ENCODE results near the gene SNAP29. TPM values are rescaled to one million over a fixed set of nuclear protein-coding genes. Genes with fewer than 3 reads are reported as not detected.
A peak's percentile ranks its signal among the peaks of the same experiment; 100 is the strongest.

Gene SNAP29
- total RNA-seq, 1 donor = 11.5 TPM

- Histone ChIP-seq H3K27me3 (ENCODE audit: insufficient read depth, low read length) (no peaks in the 10 kb centered on the region), H3K9me3 (ENCODE audit: low read depth, low read length) (no peaks in the 10 kb centered on the region), H3K4me1 (ENCODE audit: insufficient read depth, low read length) (peaks cover 23% of the 10 kb centered on the region), H3K4me3 (ENCODE audit: low read length) (no peak overlapping the region)
Measured at GRCh38 chr22:20852076-20852475, 6.7 kb upstream of the SNAP29 start.

GRCh38 chr22:20852503-20852902, 6.3 kb upstream of the SNAP29 start:
- Histone ChIP-seq H3K4me3 (ENCODE audit: low read length) (no peak overlapping the region), H3K27me3 (ENCODE audit: insufficient read depth, low read length) (no peaks in the 10 kb centered on the region), H3K4me1 (ENCODE audit: insufficient read depth, low read length) (peaks cover 27% of the 10 kb centered on the region), H3K9me3 (ENCODE audit: low read depth, low read length) (no peaks in the 10 kb centered on the region)

GRCh38 chr22:20853236-20853660, 5.6 kb upstream of the SNAP29 start:
- Histone ChIP-seq H3K4me3 (ENCODE audit: low read length) (no peak overlapping the region), H3K27me3 (ENCODE audit: insufficient read depth, low read length) (no peaks in the 10 kb centered on the region), H3K9me3 (ENCODE audit: low read depth, low read length) (no peaks in the 10 kb centered on the region), H3K4me1 (ENCODE audit: insufficient read depth, low read length) (peaks cover 33% of the 10 kb centered on the region)

- H3K4me1 ChIP-seq (ENCODE audit: insufficient read depth, low read length) = peaks cover 62% of the 10 kb centered on the region
- no peaks in the 10 kb centered on the region for H3K9me3 ChIP-seq (ENCODE audit: low read depth, low read length)
- no peak overlapping the region for H3K4me3 ChIP-seq (ENCODE audit: low read length)
- no peaks in the 10 kb centered on the region for H3K27me3 ChIP-seq (ENCODE audit: insufficient read depth, low read length)
Measured at GRCh38 chr22:20857247-20857643, 1.6 kb upstream of the SNAP29 start.

GRCh38 chr22:20857838-20858614, 781 bp upstream of the SNAP29 start:
- Histone ChIP-seq H3K27me3 (ENCODE audit: insufficient read depth, low read length) (no peaks in the 10 kb centered on the region), H3K4me3 (ENCODE audit: low read length) (peak overlapping the region; percentile 79), H3K4me1 (ENCODE audit: insufficient read depth, low read length) (peaks cover 70% of the 10 kb centered on the region), H3K9me3 (ENCODE audit: low read depth, low read length) (no peaks in the 10 kb centered on the region)

GRCh38 chr22:20859615-20860014, 808 bp downstream of the SNAP29 start:
- peaks cover 73% of the 10 kb centered on the region for H3K4me1 ChIP-seq (ENCODE audit: insufficient read depth, low read length)
- no peaks in the 10 kb centered on the region for H3K27me3 ChIP-seq (ENCODE audit: insufficient read depth, low read length)
- no peaks in the 10 kb centered on the region for H3K9me3 ChIP-seq (ENCODE audit: low read depth, low read length)
- H3K4me3 ChIP-seq (ENCODE audit: low read length) = peak overlapping the region; percentile 79

- Histone ChIP-seq H3K4me3 (ENCODE audit: low read length) (no peak overlapping the region), H3K4me1 (ENCODE audit: insufficient read depth, low read length) (peaks cover 67% of the 10 kb centered on the region), H3K9me3 (ENCODE audit: low read depth, low read length) (no peaks in the 10 kb centered on the region), H3K27me3 (ENCODE audit: insufficient read depth, low read length) (no peaks in the 10 kb centered on the region)
Measured at GRCh38 chr22:20862540-20862939, 3.7 kb downstream of the SNAP29 start.

GRCh38 chr22:20863366-20863765, 4.6 kb downstream of the SNAP29 start:
- H3K27me3 ChIP-seq (ENCODE audit: insufficient read depth, low read length) = no peaks in the 10 kb centered on the region
- H3K4me1 ChIP-seq (ENCODE audit: insufficient read depth, low read length) = peaks cover 68% of the 10 kb centered on the region
- no peaks in the 10 kb centered on the region for H3K9me3 ChIP-seq (ENCODE audit: low read depth, low read length)
- H3K4me3 ChIP-seq (ENCODE audit: low read length) = no peak overlapping the region

GRCh38 chr22:20864186-20864908, 5.5 kb downstream of the SNAP29 start:
- H3K9me3 ChIP-seq (ENCODE audit: low read depth, low read length) = no peaks in the 10 kb centered on the region
- H3K4me3 ChIP-seq (ENCODE audit: low read length) = no peak overlapping the region
- peaks cover 65% of the 10 kb centered on the region for H3K4me1 ChIP-seq (ENCODE audit: insufficient read depth, low read length)
- no peaks in the 10 kb centered on the region for H3K27me3 ChIP-seq (ENCODE audit: insufficient read depth, low read length)

GRCh38 chr22:20865331-20865730, 6.5 kb downstream of the SNAP29 start:
- Histone ChIP-seq H3K27me3 (ENCODE audit: insufficient read depth, low read length) (no peaks in the 10 kb centered on the region), H3K4me1 (ENCODE audit: insufficient read depth, low read length) (peaks cover 55% of the 10 kb centered on the region), H3K4me3 (ENCODE audit: low read length) (no peak overlapping the region), H3K9me3 (ENCODE audit: low read depth, low read length) (no peaks in the 10 kb centered on the region)

- no peaks in the 10 kb centered on the region for H3K9me3 ChIP-seq (ENCODE audit: low read depth, low read length)
- no peaks in the 10 kb centered on the region for H3K27me3 ChIP-seq (ENCODE audit: insufficient read depth, low read length)
- H3K4me1 ChIP-seq (ENCODE audit: insufficient read depth, low read length) = peaks cover 49% of the 10 kb centered on the region
- H3K4me3 ChIP-seq (ENCODE audit: low read length) = no peak overlapping the region
Measured at GRCh38 chr22:20865875-20866445, 7.2 kb downstream of the SNAP29 start.

GRCh38 chr22:20866736-20867135, 7.9 kb downstream of the SNAP29 start:
- no peak overlapping the region for H3K4me3 ChIP-seq (ENCODE audit: low read length)
- no peaks in the 10 kb centered on the region for H3K27me3 ChIP-seq (ENCODE audit: insufficient read depth, low read length)
- H3K4me1 ChIP-seq (ENCODE audit: insufficient read depth, low read length) = peaks cover 41% of the 10 kb centered on the region
- H3K9me3 ChIP-seq (ENCODE audit: low read depth, low read length) = no peaks in the 10 kb centered on the region

GRCh38 chr22:20867179-20868024, 8.6 kb downstream of the SNAP29 start:
- no peaks in the 10 kb centered on the region for H3K9me3 ChIP-seq (ENCODE audit: low read depth, low read length)
- peaks cover 38% of the 10 kb centered on the region for H3K4me1 ChIP-seq (ENCODE audit: insufficient read depth, low read length)
- no peak overlapping the region for H3K4me3 ChIP-seq (ENCODE audit: low read length)
- H3K27me3 ChIP-seq (ENCODE audit: insufficient read depth, low read length) = no peaks in the 10 kb centered on the region

- no peaks in the 10 kb centered on the region for H3K9me3 ChIP-seq (ENCODE audit: low read depth, low read length)
- peaks cover 29% of the 10 kb centered on the region for H3K4me1 ChIP-seq (ENCODE audit: insufficient read depth, low read length)
- H3K4me3 ChIP-seq (ENCODE audit: low read length) = no peak overlapping the region
- H3K27me3 ChIP-seq (ENCODE audit: insufficient read depth, low read length) = no peaks in the 10 kb centered on the region
Measured at GRCh38 chr22:20868025-20868962, 9.5 kb downstream of the SNAP29 start.

Data from mononuclear cell (primary cell).